Activated CD8-positive, alpha-beta T cell treated with anti-CD3 and anti-CD28 coated beads, Interleukin-2, amount 10 ng/mL, durations not matched to agents 7 days and 5 days (primary cell): Measurements from ENCODE around the gene POLR1E. TPM values are rescaled to one million over a fixed set of nuclear protein-coding genes. Genes with fewer than 3 reads are reported as not detected.

Experiments
- ATAC-seq: fragments of 150-1000 bp; cut with Tn5 transposase; one replicate; pipeline ENCODE4 v1.10.0; 2021; ENCODE audit warnings: moderate library complexity
- CTCF ChIA-PET: fragments of 350-600 bp; sonication (Branson Sonifier 250); formaldehyde crosslinking; loops from one replicate; lab custom pipeline; 2021; ENCODE audit warnings: antibody characterized with exemption; lab: Charles Lee
- POLR2A ChIA-PET: fragments of 350-600 bp; sonication (Branson Sonifier 250); formaldehyde crosslinking; loops from one replicate; lab custom pipeline; 2021; ENCODE audit warnings: antibody characterized with exemption; lab: Charles Lee
- DNase-seq: peaks from one replicate; pipeline ENCODE4 v3.0.0-alpha.2; 2020
- H3K27ac Mint-ChIP-seq: one replicate; pipeline ENCODE4 v1.8.0; 2021; ENCODE audit warnings: mild to moderate bottlenecking, mixed read lengths
- H3K27me3 Mint-ChIP-seq: one replicate; pipeline ENCODE4 v1.8.0; 2021; ENCODE audit warnings: low read depth, mixed read lengths
- H3K36me3 Mint-ChIP-seq: one replicate; pipeline ENCODE4 v1.8.0; 2021; ENCODE audit warnings: low read depth, mixed read lengths
- H3K4me1 Mint-ChIP-seq: one replicate; pipeline ENCODE4 v1.8.0; 2021; ENCODE audit warnings: low read depth, mixed read lengths
- H3K4me3 Mint-ChIP-seq: one replicate; pipeline ENCODE4 v1.8.0; 2021; ENCODE audit warnings: mild to moderate bottlenecking, mixed read lengths
- H3K9me3 Mint-ChIP-seq: one replicate; pipeline ENCODE4 v1.8.0; 2022; ENCODE audit warnings: mixed read lengths; ENCODE audit not compliant: insufficient read depth
- total RNA-seq, 2 experiments: library from RNA; stranded (reverse); gene quantifications; one replicate each; pipeline ENCODE4 v1.2.3, GENCODE V29; 2021

POLR1E gene
- total RNA-seq, 2 experiments from 2014 or later = 38.2 to 39.0 TPM

GRCh38 chr9:37521111-37521510 is 35.4 kb downstream of the POLR1E start:
- ATAC-seq (no peak), DNase-seq (no peak)
- ChIA-PET POLR2A (no interaction called here), CTCF (no interaction called here)
- Mint-ChIP-seq H3K36me3 (no peaks in the 10 kb centered on the region), H3K4me1 (no peaks in the 10 kb centered on the region), H3K27me3 (no peaks in the 10 kb centered on the region), H3K4me3 (no peak overlapping the region), H3K27ac (no peak overlapping the region), H3K9me3 (no peaks in the 10 kb centered on the region)

DNA sequence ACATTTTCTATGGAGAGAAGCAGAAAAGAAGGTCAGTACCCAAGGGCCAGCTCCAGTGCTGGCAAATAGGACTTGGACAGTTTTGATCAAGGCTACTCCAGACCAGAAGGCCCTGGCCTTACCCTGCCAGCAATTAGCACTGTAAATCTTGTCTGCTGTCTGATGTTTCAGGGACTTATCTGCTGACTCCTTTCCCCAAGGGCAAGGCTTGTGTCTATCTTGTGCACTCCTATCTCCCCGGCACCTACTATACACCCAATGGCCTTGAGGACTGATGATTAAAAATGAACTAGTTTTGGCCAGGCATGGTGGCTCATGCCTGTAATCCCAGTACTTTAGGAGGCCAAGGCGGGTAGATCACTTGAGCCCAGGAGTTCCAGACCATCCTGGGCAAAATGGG is 37.2 kb downstream of the POLR1E start:
- no peaks in the 10 kb centered on the region for H3K36me3 Mint-ChIP-seq
- H3K4me1 Mint-ChIP-seq = no peaks in the 10 kb centered on the region
- ATAC-seq (no peak), DNase-seq (no peak)
- H3K27ac Mint-ChIP-seq = no peak overlapping the region
- H3K27me3 Mint-ChIP-seq = no peaks in the 10 kb centered on the region
- H3K4me3 Mint-ChIP-seq = no peak overlapping the region
- CTCF ChIA-PET = no interaction called here
- POLR2A ChIA-PET = no interaction called here
- no peaks in the 10 kb centered on the region for H3K9me3 Mint-ChIP-seq

GRCh38 chr9:37523916-37524315 is 38.2 kb downstream of the POLR1E start:
- Mint-ChIP-seq H3K27ac (no peak overlapping the region), H3K4me3 (no peak overlapping the region), H3K36me3 (no peaks in the 10 kb centered on the region), H3K27me3 (no peaks in the 10 kb centered on the region), H3K4me1 (peaks cover 5% of the 10 kb centered on the region), H3K9me3 (no peaks in the 10 kb centered on the region)
- CTCF ChIA-PET = no interaction called here
- DNase-seq (no peak), ATAC-seq (no peak)
- POLR2A ChIA-PET = no interaction called here

DNA sequence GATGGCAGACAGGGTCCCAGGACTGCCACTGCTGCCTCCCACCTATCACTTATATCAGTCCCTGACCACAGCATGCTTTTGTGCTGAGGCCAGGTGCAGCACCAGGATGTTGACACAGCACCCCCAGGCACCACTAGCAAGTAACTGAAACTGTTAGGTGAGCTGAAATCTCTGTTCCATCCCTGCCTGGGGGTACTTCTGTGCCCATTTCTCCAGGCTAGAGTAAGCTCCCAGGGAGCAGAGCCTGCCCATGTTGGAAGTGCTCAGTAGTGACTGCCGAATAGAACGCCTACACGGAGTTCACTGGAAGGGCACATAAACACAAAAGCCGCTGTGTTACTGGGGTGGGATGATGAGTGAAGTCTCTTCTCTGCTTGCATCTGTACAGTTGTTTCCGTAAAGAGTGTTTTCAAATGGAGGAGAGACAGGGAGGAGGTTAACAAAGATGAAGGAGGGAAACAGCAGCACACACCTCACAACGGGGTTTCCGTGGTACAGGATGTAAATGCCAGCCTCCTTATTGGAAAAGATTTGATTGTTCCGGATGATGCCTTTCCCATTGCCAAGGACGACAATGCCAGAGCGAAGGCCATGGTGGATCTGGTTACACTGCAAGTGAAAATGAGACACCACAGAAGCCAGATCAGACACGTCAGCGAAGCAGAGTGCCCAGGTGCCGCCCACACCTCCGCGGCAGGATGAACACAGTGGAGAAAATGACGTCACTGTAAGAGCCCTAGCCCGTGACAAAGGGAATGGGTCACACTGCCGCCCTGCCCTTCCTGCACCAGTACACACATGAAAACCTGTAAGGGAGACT is 43.1 kb downstream of the POLR1E start:
- H3K27me3 Mint-ChIP-seq = no peaks in the 10 kb centered on the region
- DNase-seq = peak; percentile 45
- H3K4me1 Mint-ChIP-seq = peaks cover 9% of the 10 kb centered on the region
- peak; percentile 79 for ATAC-seq
- H3K36me3 Mint-ChIP-seq = no peaks in the 10 kb centered on the region
- H3K9me3 Mint-ChIP-seq = no peaks in the 10 kb centered on the region
- H3K4me3 Mint-ChIP-seq = peak overlapping the region; percentile 24
- H3K27ac Mint-ChIP-seq = peak overlapping the region; percentile 39
- ChIA-PET CTCF (no interaction called here), POLR2A (no interaction called here)

DNA sequence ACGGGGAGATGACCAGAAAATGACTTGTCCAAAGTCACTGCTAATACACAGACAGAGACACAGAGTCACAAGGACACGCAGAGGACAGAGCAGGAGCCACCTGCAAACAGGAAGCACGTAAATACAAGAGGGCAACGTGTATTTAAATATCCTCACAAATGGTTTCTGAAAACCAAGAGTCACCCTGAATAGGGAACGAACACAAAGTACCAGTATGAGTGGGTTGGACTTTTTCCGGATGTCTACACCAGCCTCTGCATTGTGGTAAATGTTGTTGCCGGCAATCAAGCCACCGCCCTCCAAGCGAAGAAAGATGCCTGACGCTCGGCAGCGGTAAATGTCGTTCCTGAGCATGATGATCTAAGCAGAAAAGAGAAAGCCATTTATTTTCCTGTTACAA is 46.0 kb downstream of the POLR1E start:
- ChIA-PET CTCF (no interaction called here), POLR2A (no interaction called here)
- DNase-seq = no peak
- Mint-ChIP-seq H3K27me3 (no peaks in the 10 kb centered on the region), H3K9me3 (no peaks in the 10 kb centered on the region), H3K4me1 (peaks cover 9% of the 10 kb centered on the region), H3K4me3 (no peak overlapping the region), H3K36me3 (no peaks in the 10 kb centered on the region), H3K27ac (no peak overlapping the region)
- peak; percentile 29 for ATAC-seq

DNA sequence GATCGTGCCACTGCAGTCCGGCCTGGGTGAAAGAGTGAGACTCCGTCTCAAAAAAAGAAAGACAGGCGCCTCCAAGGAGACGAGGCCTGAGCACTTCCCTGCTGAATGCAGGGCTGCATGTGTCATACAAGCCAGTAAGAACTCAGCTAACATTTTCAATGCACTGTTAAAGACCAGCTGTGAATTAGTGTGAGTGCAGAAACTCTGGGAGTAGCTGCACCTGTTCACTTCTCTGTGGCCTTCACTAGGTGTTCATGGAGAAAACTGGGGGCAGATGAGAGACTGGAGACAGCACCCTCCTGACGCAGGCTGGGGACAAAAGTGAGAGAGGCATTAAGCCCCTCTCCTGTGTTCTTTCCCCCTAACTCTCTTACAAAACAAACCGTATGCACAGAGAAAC is 48.7 kb downstream of the POLR1E start:
- Mint-ChIP-seq H3K27me3 (no peaks in the 10 kb centered on the region), H3K9me3 (no peaks in the 10 kb centered on the region), H3K36me3 (no peaks in the 10 kb centered on the region), H3K4me1 (no peaks in the 10 kb centered on the region), H3K4me3 (no peak overlapping the region), H3K27ac (no peak overlapping the region)
- ATAC-seq (no peak), DNase-seq (no peak)
- ChIA-PET CTCF (no interaction called here), POLR2A (no interaction called here)

DNA sequence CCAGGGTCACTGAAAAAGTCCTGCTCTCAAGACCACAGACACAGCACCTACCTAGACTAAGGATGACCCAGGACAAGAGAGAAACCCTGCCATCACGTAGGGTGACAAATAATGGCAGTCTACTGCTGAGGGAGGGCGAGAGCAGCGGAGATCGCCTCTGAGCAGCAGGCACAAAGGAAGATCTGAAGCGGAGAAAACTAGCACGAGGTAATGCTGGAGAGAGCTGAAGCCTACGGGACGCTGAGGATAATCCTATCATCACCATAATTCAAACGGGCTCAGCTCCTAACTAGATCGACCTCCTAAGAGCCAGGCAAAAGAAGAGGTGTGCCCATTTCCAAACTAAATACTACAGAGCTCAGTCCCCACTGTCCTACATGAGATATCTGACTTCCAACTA is 49.2 kb downstream of the POLR1E start:
- no peak overlapping the region for H3K27ac Mint-ChIP-seq
- H3K27me3 Mint-ChIP-seq = no peaks in the 10 kb centered on the region
- peaks cover 1% of the 10 kb centered on the region for H3K36me3 Mint-ChIP-seq
- ATAC-seq (no peak), DNase-seq (no peak)
- no peak overlapping the region for H3K4me3 Mint-ChIP-seq
- H3K9me3 Mint-ChIP-seq = no peaks in the 10 kb centered on the region
- no peaks in the 10 kb centered on the region for H3K4me1 Mint-ChIP-seq
- ChIA-PET POLR2A (no interaction called here), CTCF (no interaction called here)

GRCh38 chr9:37538099-37538498 is 52.4 kb downstream of the POLR1E start:
- Mint-ChIP-seq H3K36me3 (peaks cover 1% of the 10 kb centered on the region), H3K4me3 (no peak overlapping the region), H3K27me3 (no peaks in the 10 kb centered on the region), H3K9me3 (no peaks in the 10 kb centered on the region), H3K4me1 (no peaks in the 10 kb centered on the region), H3K27ac (no peak overlapping the region)
- POLR2A ChIA-PET = no interaction called here
- CTCF ChIA-PET = no interaction called here
- ATAC-seq = no peak
- DNase-seq = no peak

DNA sequence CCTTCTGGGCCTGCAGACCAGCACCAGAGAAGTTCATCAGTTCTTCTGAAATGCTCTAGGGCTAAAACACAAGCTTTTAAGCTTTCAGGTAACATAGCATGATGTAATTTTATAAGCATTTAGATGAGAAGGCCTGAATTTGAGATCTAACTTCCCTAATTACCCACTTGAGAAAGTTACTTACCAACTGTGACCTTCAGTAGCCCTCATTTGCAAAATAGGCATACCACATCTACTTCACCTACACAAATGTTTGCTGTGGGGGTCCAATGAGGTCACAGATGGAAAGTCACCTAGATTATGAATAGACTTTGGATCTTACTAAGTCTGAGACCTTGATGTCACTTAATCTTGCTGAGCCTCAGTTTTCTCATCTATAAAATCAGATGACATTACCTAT is 53.9 kb downstream of the POLR1E start:
- H3K27me3 Mint-ChIP-seq = no peaks in the 10 kb centered on the region
- H3K36me3 Mint-ChIP-seq = peaks cover 1% of the 10 kb centered on the region
- ChIA-PET POLR2A (no interaction called here), CTCF (no interaction called here)
- no peaks in the 10 kb centered on the region for H3K9me3 Mint-ChIP-seq
- no peaks in the 10 kb centered on the region for H3K4me1 Mint-ChIP-seq
- no peak overlapping the region for H3K4me3 Mint-ChIP-seq
- H3K27ac Mint-ChIP-seq = no peak overlapping the region
- DNase-seq = no peak
- ATAC-seq = no peak

DNA sequence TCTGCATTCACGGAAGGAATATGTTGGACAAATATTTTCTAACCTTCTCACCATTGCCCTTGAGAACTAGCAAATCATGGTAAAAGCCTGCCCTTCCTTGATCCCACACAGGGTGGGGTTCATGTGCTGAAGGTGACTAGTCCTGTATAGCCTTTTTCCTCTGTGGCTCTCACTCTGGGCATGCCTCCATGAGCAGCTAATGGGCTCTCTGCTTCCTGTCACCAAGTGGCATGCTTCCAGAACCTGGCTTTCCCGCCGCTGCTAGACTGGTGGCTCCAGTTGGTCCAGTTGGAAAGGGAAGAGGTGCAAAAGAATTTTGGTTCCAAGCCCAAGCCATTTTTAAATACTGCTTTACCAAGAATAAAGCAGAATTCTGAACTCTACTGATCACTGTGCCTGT is 54.9 kb downstream of the POLR1E start:
- no peaks in the 10 kb centered on the region for H3K9me3 Mint-ChIP-seq
- no peak overlapping the region for H3K4me3 Mint-ChIP-seq
- H3K27ac Mint-ChIP-seq = no peak overlapping the region
- no peaks in the 10 kb centered on the region for H3K4me1 Mint-ChIP-seq
- no peaks in the 10 kb centered on the region for H3K27me3 Mint-ChIP-seq
- H3K36me3 Mint-ChIP-seq = peaks cover 1% of the 10 kb centered on the region
- DNase-seq = no peak
- ChIA-PET CTCF (no interaction called here), POLR2A (no interaction called here)
- no peak for ATAC-seq

- Mint-ChIP-seq H3K4me1 (no peaks in the 10 kb centered on the region), H3K4me3 (no peak overlapping the region), H3K27me3 (no peaks in the 10 kb centered on the region), H3K27ac (no peak overlapping the region), H3K9me3 (no peaks in the 10 kb centered on the region), H3K36me3 (peaks cover 1% of the 10 kb centered on the region)
- DNase-seq = no peak
- ChIA-PET POLR2A (interaction anchor here (0.6 kb wide), 1 partner anchor 156 kb away, joined by 4 read pairs; no protein-coding TSS in a partner anchor), CTCF (no interaction called here)
- no peak for ATAC-seq
These were observed 55.7 kb downstream of the POLR1E start for GRCh38 chr9:37541465-37541864.

- CTCF ChIA-PET = no interaction called here
- no peaks in the 10 kb centered on the region for H3K4me1 Mint-ChIP-seq
- no peak overlapping the region for H3K4me3 Mint-ChIP-seq
- POLR2A ChIA-PET = no interaction called here
- peaks cover 1% of the 10 kb centered on the region for H3K36me3 Mint-ChIP-seq
- no peaks in the 10 kb centered on the region for H3K9me3 Mint-ChIP-seq
- DNase-seq (no peak), ATAC-seq (no peak)
- H3K27ac Mint-ChIP-seq = no peak overlapping the region
- no peaks in the 10 kb centered on the region for H3K27me3 Mint-ChIP-seq
These were observed 56.7 kb downstream of the POLR1E start for GRCh38 chr9:37542488-37542887.

DNA sequence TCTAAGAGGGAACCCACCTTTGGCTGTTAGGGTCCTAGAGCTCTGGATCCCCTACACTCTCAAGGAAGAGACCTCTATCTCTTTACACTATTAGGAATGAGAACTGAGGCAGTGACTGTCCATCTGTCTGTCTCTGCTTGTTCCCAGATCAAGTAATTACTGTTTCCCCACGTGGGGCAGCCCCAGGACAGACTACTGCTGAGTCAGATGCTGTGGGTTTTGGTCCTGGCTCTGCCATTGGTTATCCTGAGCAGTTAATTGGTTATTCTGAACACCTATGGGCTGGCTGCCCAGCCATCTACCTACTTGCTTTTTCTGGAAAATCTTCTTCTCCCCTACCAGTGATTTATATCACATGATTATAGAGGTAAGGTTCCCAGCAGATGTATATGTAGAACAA is 57.1 kb downstream of the POLR1E start:
- CTCF ChIA-PET = no interaction called here

More for the DNA sequence above, 57.1 kb downstream of the POLR1E start:
- Mint-ChIP-seq H3K4me1 (no peaks in the 10 kb centered on the region), H3K27ac (no peak overlapping the region), H3K4me3 (no peak overlapping the region), H3K27me3 (no peaks in the 10 kb centered on the region), H3K9me3 (no peaks in the 10 kb centered on the region), H3K36me3 (peaks cover 1% of the 10 kb centered on the region)
- POLR2A ChIA-PET = no interaction called here
- DNase-seq (no peak), ATAC-seq (no peak)
